GM12874 (cell line): Measurements from ENCODE around the gene RAB15.

Source experiments
- CTCF ChIP-seq: IDR thresholded peaks from 2 replicates; pipeline ENCODE4 v1.5.1; 2011; ENCODE audit warnings: low read depth, mild to moderate bottlenecking, control low read depth, low read length, moderate library complexity; ENCODE audit not compliant: insufficient read depth

RAB15 gene

GRCh38 chr14:64926398-64926995 is 45.6 kb downstream of the RAB15 start:
- TF ChIP-seq CTCF, result no peak

- no peak for TF ChIP-seq CTCF
Observed at GRCh38 chr14:64923015-64923414, 49.1 kb downstream of the RAB15 start.

- no peak for TF ChIP-seq CTCF
Observed at GRCh38 chr14:64920465-64920864, 51.7 kb downstream of the RAB15 start.

- no peak for TF ChIP-seq CTCF
Observed at GRCh38 chr14:64919618-64920017, 52.5 kb downstream of the RAB15 start.

GRCh38 chr14:64919215-64919614 is 52.9 kb downstream of the RAB15 start:
- TF ChIP-seq CTCF, result no peak

- no peak for TF ChIP-seq CTCF
Observed at GRCh38 chr14:64918216-64918615, 53.9 kb downstream of the RAB15 start.

GRCh38 chr14:64915797-64916196 is 56.3 kb downstream of the RAB15 start:
- no peak for TF ChIP-seq CTCF
